ENCODE data around the gene CLCN4. TPM values are rescaled to one million over a fixed set of nuclear protein-coding genes. Genes with fewer than 3 reads are reported as not detected.
A peak's percentile ranks its signal among the peaks of the same experiment; 100 is the strongest.

CLCN4 gene
- total RNA-seq, 4 donors from 2014 or later, result 0.79 to 1.1 TPM; not detected in 2

DNA sequence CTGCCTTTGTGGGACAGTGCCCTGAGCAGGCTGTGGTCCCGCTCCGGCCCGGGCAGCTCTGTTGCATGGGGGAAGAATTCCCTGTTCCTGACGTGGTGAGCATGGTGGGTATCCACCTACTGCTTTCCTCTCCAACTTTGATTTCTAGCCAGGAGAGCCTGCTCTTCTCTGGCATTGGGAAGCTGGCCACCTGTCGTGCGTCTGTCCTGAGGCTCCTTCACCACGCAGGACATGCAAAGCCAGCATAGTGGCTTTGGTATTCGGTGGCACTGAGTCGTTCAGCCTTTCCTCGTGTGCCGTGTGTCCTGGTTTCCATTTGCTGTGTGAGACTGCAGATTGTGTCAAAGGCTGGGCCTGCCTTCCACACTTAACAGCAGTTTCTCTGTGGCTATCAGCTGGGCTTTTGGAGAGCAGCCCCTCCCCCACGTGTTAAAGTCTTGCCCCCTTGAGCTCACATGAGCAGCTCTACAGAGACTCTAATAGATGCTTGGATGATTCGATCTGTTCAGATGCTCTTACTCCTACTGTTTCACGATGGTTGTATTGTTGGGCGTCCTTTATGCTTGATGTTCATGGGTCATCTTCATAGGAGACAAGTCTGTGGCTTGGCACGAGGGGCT is 46.3 kb upstream of the CLCN4 start:
- intact Hi-C loops (cut with DNase I; ENCODE audit: low total_unique reads), result no loop called here
- Histone ChIP-seq H3K36me3 (no peaks in the 10 kb centered on the region), H3K9me3 (no peaks in the 10 kb centered on the region), H3K27me3 (no peaks in the 10 kb centered on the region), H3K27ac (peak overlapping the region; percentile 15 to 73 (median 72)), H3K4me1 (peaks cover 0 to 54% (median 8%) of the 10 kb centered on the region in 4 donors), H3K4me3 (no peak overlapping the region)
- in situ Hi-C loops (cut with MboI; ENCODE audit: low pct_ligation_motif_present in 1 of 4, low pct_unique_long_range_greater_than_20kb in 1 of 4, low sequenced_read_pairs in 3 of 4), result loop anchor here in 3 of 4 donors (10.0 to 25.0 kb wide), 2 partner anchors 116 to 223 kb away; no protein-coding TSS in a partner anchor
- TF ChIP-seq POLR2AphosphoS5 (IDR thresholded peaks at IDR 0.05), result no peak
- TF ChIP-seq, protein P1, sequence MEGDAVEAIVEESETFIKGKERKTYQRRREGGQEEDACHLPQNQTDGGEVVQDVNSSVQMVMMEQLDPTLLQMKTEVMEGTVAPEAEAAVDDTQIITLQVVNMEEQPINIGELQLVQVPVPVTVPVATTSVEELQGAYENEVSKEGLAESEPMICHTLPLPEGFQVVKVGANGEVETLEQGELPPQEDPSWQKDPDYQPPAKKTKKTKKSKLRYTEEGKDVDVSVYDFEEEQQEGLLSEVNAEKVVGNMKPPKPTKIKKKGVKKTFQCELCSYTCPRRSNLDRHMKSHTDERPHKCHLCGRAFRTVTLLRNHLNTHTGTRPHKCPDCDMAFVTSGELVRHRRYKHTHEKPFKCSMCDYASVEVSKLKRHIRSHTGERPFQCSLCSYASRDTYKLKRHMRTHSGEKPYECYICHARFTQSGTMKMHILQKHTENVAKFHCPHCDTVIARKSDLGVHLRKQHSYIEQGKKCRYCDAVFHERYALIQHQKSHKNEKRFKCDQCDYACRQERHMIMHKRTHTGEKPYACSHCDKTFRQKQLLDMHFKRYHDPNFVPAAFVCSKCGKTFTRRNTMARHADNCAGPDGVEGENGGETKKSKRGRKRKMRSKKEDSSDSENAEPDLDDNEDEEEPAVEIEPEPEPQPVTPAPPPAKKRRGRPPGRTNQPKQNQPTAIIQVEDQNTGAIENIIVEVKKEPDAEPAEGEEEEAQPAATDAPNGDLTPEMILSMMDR (IDR thresholded peaks at IDR 0.05), result no peak
- no peak for TF ChIP-seq EP300 (IDR thresholded peaks at IDR 0.05; ENCODE audit: low read depth)
- TF ChIP-seq POLR2A (IDR thresholded peaks at IDR 0.05), result no peak
- no peak for DNase-seq
- 80% methylated on average over 16 of the region's 16 CpGs; no CpG with 5 or more reads in 1 of the 2 donors for WGBS, 2 donors (ENCODE audit: low coverage in 1 of 2)

DNA sequence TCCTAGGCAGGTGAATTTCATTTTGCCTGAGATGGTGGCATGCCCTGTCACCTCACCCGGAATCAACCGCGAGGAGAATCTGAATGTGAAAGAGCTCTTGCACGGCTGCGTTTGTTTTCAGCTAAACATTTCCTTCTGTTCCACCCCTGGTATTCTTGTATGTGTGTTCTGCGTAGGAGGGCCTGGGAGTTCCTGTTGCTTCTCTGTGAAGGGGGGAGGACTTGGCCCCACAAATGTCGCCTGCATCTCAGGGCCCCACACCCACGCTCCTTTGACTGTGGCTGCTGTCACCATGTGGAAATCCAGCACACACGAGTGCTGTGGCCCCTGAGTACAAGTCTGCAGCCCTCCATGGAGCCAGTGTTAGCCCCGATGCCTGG is 45.8 kb upstream of the CLCN4 start:
- Histone ChIP-seq H3K4me1 (peaks cover 0 to 48% (median 8%) of the 10 kb centered on the region in 4 donors), H3K36me3 (no peaks in the 10 kb centered on the region), H3K9me3 (no peaks in the 10 kb centered on the region), H3K4me3 (no peak overlapping the region), H3K27ac (peak overlapping the region; percentile 15 to 73 (median 72)), H3K27me3 (no peaks in the 10 kb centered on the region)
- in situ Hi-C loops (cut with MboI; ENCODE audit: low pct_ligation_motif_present in 1 of 4, low pct_unique_long_range_greater_than_20kb in 1 of 4, low sequenced_read_pairs in 3 of 4), result loop anchor here in 3 of 4 donors (10.0 to 25.0 kb wide), 2 partner anchors 116 to 224 kb away; no protein-coding TSS in a partner anchor
- intact Hi-C loops (cut with DNase I; ENCODE audit: low total_unique reads), result no loop called here
- DNase-seq, result no peak
- WGBS, 2 donors (ENCODE audit: low coverage in 1 of 2), result 79% methylated on average over 10 of the region's 10 CpGs; no CpG with 5 or more reads in 1 of the 2 donors
- TF ChIP-seq EP300 (IDR thresholded peaks at IDR 0.05; ENCODE audit: low read depth) (no peak), POLR2AphosphoS5 (IDR thresholded peaks at IDR 0.05) (no peak), POLR2A (IDR thresholded peaks at IDR 0.05) (no peak)

DNA sequence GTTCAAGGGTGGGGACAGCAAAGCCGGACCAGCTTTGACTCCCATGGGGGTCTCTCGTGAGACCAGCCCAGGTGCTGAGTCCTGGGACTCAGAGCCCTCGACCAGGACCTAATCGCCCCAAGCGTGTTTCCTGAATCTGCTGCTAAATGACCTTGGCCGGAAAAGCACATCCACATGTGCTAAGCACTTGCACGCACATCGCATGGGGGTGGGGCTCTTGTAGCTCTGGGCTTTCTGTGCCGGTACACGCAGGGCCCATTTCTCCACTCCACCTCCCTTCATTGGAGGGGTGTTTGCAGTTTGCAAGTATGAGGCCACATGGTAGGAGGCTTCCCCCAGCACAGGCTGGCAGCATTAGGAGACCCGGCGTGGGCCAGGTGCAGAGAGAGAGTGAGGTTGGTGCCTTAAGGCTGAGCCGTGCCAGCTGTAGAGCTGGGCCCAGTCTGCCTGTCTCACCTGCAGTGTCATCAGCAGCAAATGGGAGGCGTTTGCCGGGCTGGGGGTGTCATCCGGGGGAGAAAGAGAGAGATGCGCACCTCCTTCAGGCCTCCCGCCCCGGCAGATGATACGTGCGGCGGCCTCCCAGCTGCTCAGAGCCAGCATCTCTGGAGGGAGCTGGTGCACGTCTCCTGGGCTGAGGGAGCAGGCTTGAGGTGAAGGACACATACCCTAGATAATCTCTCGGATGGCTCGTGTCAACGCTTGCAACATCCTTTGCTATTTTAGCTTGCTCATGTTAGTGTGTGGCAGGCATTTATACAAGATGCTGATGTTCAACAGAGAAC is 45.2 kb upstream of the CLCN4 start:
- Histone ChIP-seq H3K27ac (peak overlapping the region; percentile 15 to 73 (median 72)), H3K27me3 (no peaks in the 10 kb centered on the region), H3K4me3 (no peak overlapping the region), H3K9me3 (no peaks in the 10 kb centered on the region), H3K4me1 (peaks cover 0 to 47% (median 8%) of the 10 kb centered on the region in 4 donors), H3K36me3 (no peaks in the 10 kb centered on the region)
- TF ChIP-seq, protein P1 (IDR thresholded peaks at IDR 0.05), result no peak
- TF ChIP-seq POLR2A (IDR thresholded peaks at IDR 0.05) (peak; percentile 28), POLR2AphosphoS5 (IDR thresholded peaks at IDR 0.05) (no peak), EP300 (IDR thresholded peaks at IDR 0.05; ENCODE audit: low read depth) (no peak)
- DNase-seq, result peak; percentile 56
- WGBS, 2 donors (ENCODE audit: low coverage in 1 of 2), result 73% methylated on average over 26 of the region's 26 CpGs; no CpG with 5 or more reads in 1 of the 2 donors
- in situ Hi-C loops (cut with MboI; ENCODE audit: low pct_ligation_motif_present in 1 of 4, low pct_unique_long_range_greater_than_20kb in 1 of 4, low sequenced_read_pairs in 3 of 4), result loop anchor here in 3 of 4 donors (10.0 to 25.0 kb wide), 2 partner anchors 117 to 224 kb away; no protein-coding TSS in a partner anchor
- intact Hi-C loops (cut with DNase I; ENCODE audit: low total_unique reads), result no loop called here

DNA sequence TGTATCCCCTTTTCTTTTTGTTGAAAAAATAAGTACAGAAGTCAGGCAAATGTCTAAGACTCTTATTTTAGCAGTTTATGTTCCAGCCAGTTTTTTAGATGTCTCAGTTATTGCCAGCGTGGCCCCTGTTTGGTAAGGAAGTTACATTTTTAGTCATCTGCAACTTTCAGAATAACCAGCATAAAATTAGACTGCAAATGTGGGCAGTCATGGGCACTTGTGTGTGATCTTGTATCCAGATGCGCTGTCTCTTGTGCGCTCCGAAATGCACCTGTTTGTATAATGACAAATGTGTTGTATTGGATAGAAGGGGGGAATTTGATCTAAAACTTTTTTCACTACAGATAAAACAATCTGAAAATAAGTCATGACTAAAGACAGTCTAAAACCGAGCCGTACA is 44.3 kb upstream of the CLCN4 start:
- Histone ChIP-seq H3K4me3 (no peak overlapping the region), H3K36me3 (no peaks in the 10 kb centered on the region), H3K27me3 (no peaks in the 10 kb centered on the region), H3K4me1 (peaks cover 0 to 40% (median 6%) of the 10 kb centered on the region in 4 donors), H3K27ac (peak overlapping the region; percentile 15 to 73 (median 72)), H3K9me3 (no peaks in the 10 kb centered on the region)
- intact Hi-C loops (cut with DNase I; ENCODE audit: low total_unique reads) (no loop called here), in situ Hi-C loops (cut with MboI; ENCODE audit: low pct_ligation_motif_present in 1 of 4, low pct_unique_long_range_greater_than_20kb in 1 of 4, low sequenced_read_pairs in 3 of 4) (loop anchor here in 3 of 4 donors (10.0 to 25.0 kb wide), 2 partner anchors 118 to 225 kb away; no protein-coding TSS in a partner anchor)
- TF ChIP-seq POLR2A (IDR thresholded peaks at IDR 0.05), result no peak
- TF ChIP-seq, protein P1 (IDR thresholded peaks at IDR 0.05), result no peak
- no peak for TF ChIP-seq POLR2AphosphoS5 (IDR thresholded peaks at IDR 0.05)
- TF ChIP-seq EP300 (IDR thresholded peaks at IDR 0.05; ENCODE audit: low read depth), result no peak
- no peak for DNase-seq
- WGBS, 2 donors (ENCODE audit: low coverage in 1 of 2), result 38 to 73% methylated on average over 2 to 6 of the region's 6 CpGs
